DMS153 treated with DMSO at 0.1 percent for 48 hours (cell line): ENCODE measurements around the gene PHETA1.

Experiments
- DNase-seq: peaks from one replicate; lab custom pipeline; 2025; ENCODE audit not compliant: unreplicated experiment; lab: John Stamatoyannopoulos, UW

PHETA1 gene

GRCh38 chr12:111327474-111327873 is 41.4 kb downstream of the PHETA1 start:
- DNase-seq: no peak

GRCh38 chr12:111322336-111323250 is 46.3 kb downstream of the PHETA1 start:
- no peak for DNase-seq

GRCh38 chr12:111321317-111321716 is 47.6 kb downstream of the PHETA1 start:
- no peak for DNase-seq

- DNase-seq: no peak
Measured at GRCh38 chr12:111320258-111321050, 48.4 kb downstream of the PHETA1 start.

GRCh38 chr12:111319600-111320257 is 49.2 kb downstream of the PHETA1 start:
- no peak for DNase-seq

- no peak for DNase-seq
Measured at GRCh38 chr12:111318450-111318849, 50.4 kb downstream of the PHETA1 start.

GRCh38 chr12:111316671-111317070 is 52.2 kb downstream of the PHETA1 start:
- DNase-seq: no peak

GRCh38 chr12:111314953-111315539 is 53.8 kb downstream of the PHETA1 start:
- DNase-seq: no peak

GRCh38 chr12:111313833-111314259 is 55.0 kb downstream of the PHETA1 start:
- peak; percentile 44 for DNase-seq

GRCh38 chr12:111312708-111313107 is 56.2 kb downstream of the PHETA1 start:
- no peak for DNase-seq

GRCh38 chr12:111312016-111312415 is 56.9 kb downstream of the PHETA1 start:
- DNase-seq: no peak

- DNase-seq: no peak
Measured at GRCh38 chr12:111311011-111311410, 57.9 kb downstream of the PHETA1 start.
